Transverse colon (tissue), 4 donors: ENCODE data around the gene NOTCH3.

ENCODE experiments used
- CTCF ChIP-seq, 5 experiments: fragments of 200-600 bp in 3 of 5; fragments of 450-650 bp in 2 of 5; sonication (generic) in 3 of 5; IDR thresholded peaks; 1 replicate in 2 of 5; 2 replicates in 3 of 5; pipeline ENCODE4 v1.5.1; 2016 to 2017; ENCODE audit warnings: antibody characterized with exemption in 5 of 5, inconsistent platforms in 3 of 5, mild to moderate bottlenecking in 2 of 5, moderate library complexity in 1 of 5
- POLR2A ChIP-seq: fragments of 450-650 bp; IDR thresholded peaks from one replicate; pipeline ENCODE4 v1.6.1; 2016; ENCODE audit warnings: antibody characterized with exemption, mild to moderate bottlenecking, moderate library complexity
- POLR2AphosphoS5 ChIP-seq, 3 donors: sonication (generic); formaldehyde crosslinking; IDR thresholded peaks; one replicate each; pipeline ENCODE4 v1.6.1; 2016; ENCODE audit warnings: antibody characterized with exemption in 3 of 3

- TF ChIP-seq CTCF (IDR thresholded peaks at IDR 0.05) (no peak), POLR2AphosphoS5 (IDR thresholded peaks at IDR 0.05) (no peak), POLR2A (no peak)
Measured at GRCh38 chr19:15200553-15201364, at the start of gene NOTCH3.
